NOMO-1 treated with dmso at 0.1 percent for 144 hours (cell line): ENCODE measurements around the gene FUT9.

Experiments
- DNase-seq: peaks from one replicate; lab custom pipeline; 2025; ENCODE audit not compliant: unreplicated experiment; lab: John Stamatoyannopoulos, UW

FUT9 gene

GRCh38 chr6:96015518-96016333, at the start of gene FUT9:
Gene FUT9 (plus strand): TSS chr6:96015974. CDS start chr6:96203156, 187,182 bp downstream.
- DNase-seq, result no peak

GRCh38 chr6:95967594-95967993, 48.2 kb upstream of the FUT9 start:
- DNase-seq, result no peak

GRCh38 chr6:95973976-95974375, 41.8 kb upstream of the FUT9 start:
- no peak for DNase-seq

- DNase-seq, result no peak
Measured at GRCh38 chr6:95978230-95978629, 37.5 kb upstream of the FUT9 start.

GRCh38 chr6:95991906-95992305, 23.9 kb upstream of the FUT9 start:
- DNase-seq, result no peak

- no peak for DNase-seq
Measured at GRCh38 chr6:95994151-95994550, 21.6 kb upstream of the FUT9 start.

GRCh38 chr6:95998133-95998532, 17.6 kb upstream of the FUT9 start:
- DNase-seq, result no peak

GRCh38 chr6:96001891-96002575, 13.7 kb upstream of the FUT9 start:
- DNase-seq, result no peak

- no peak for DNase-seq
Measured at GRCh38 chr6:96002576-96002910, 13.2 kb upstream of the FUT9 start.

GRCh38 chr6:96002912-96003311, 12.9 kb upstream of the FUT9 start:
- no peak for DNase-seq

- no peak for DNase-seq
Measured at GRCh38 chr6:96007663-96008062, 8.1 kb upstream of the FUT9 start.

- DNase-seq, result no peak
Measured at GRCh38 chr6:96013531-96013930, 2.2 kb upstream of the FUT9 start.

GRCh38 chr6:96014846-96015517, 792 bp upstream of the FUT9 start:
- no peak for DNase-seq

- no peak for DNase-seq
Measured at GRCh38 chr6:96016334-96017069, 728 bp downstream of the FUT9 start.

- DNase-seq, result no peak
Measured at GRCh38 chr6:96017070-96017359, 1.2 kb downstream of the FUT9 start.

GRCh38 chr6:96022225-96022624, 6.5 kb downstream of the FUT9 start:
- DNase-seq, result no peak

GRCh38 chr6:96032661-96033060, 16.9 kb downstream of the FUT9 start:
- no peak for DNase-seq

GRCh38 chr6:96051555-96051954, 35.8 kb downstream of the FUT9 start:
- no peak for DNase-seq

GRCh38 chr6:96058082-96058481, 42.3 kb downstream of the FUT9 start:
- no peak for DNase-seq

- DNase-seq, result no peak
Measured at GRCh38 chr6:96059586-96059985, 43.8 kb downstream of the FUT9 start.

- no peak for DNase-seq
Measured at GRCh38 chr6:96060249-96060648, 44.5 kb downstream of the FUT9 start.

- no peak for DNase-seq
Measured at GRCh38 chr6:96065213-96065612, 49.4 kb downstream of the FUT9 start.
